ENCODE measurements around the gene TMEM69.

The TMEM69 gene

GRCh38 chr1:45677751-45678245, 10.2 kb upstream of the TMEM69 start:
- Histone ChIP-seq H3K9me3 (ENCODE audit: low read length) (no peaks in the 10 kb centered on the region), H2AFZ (ENCODE audit: low read length) (no peak overlapping the region), H3K27me3 (ENCODE audit: insufficient read depth, low read length) (no peaks in the 10 kb centered on the region), H4K20me1 (ENCODE audit: insufficient read depth, low read length) (no peaks in the 10 kb centered on the region), H3K4me3 (ENCODE audit: low read depth, low read length, poor library complexity, severe bottlenecking) (no peak overlapping the region), H3K27ac (ENCODE audit: low read depth, low read length, poor library complexity, severe bottlenecking) (no peak overlapping the region), H3K79me2 (ENCODE audit: insufficient read depth, low read length) (peaks cover 98% of the 10 kb centered on the region), H3K9me2 (ENCODE audit: low read depth, low read length) (no peaks in the 10 kb centered on the region), H3K4me1 (ENCODE audit: insufficient read depth, low read length, severe bottlenecking) (peaks cover 50% of the 10 kb centered on the region), H3K36me3 (ENCODE audit: insufficient read depth, low read length) (peaks cover 15% of the 10 kb centered on the region; the same call in 1 of the 2 replicates), H3K9ac (ENCODE audit: low read length) (no peak overlapping the region), H3F3A (ENCODE audit: insufficient read depth, low read length) (no peaks in the 10 kb centered on the region), H3K4me2 (ENCODE audit: low read length) (no peak overlapping the region)
- TF ChIP-seq, protein P1, sequence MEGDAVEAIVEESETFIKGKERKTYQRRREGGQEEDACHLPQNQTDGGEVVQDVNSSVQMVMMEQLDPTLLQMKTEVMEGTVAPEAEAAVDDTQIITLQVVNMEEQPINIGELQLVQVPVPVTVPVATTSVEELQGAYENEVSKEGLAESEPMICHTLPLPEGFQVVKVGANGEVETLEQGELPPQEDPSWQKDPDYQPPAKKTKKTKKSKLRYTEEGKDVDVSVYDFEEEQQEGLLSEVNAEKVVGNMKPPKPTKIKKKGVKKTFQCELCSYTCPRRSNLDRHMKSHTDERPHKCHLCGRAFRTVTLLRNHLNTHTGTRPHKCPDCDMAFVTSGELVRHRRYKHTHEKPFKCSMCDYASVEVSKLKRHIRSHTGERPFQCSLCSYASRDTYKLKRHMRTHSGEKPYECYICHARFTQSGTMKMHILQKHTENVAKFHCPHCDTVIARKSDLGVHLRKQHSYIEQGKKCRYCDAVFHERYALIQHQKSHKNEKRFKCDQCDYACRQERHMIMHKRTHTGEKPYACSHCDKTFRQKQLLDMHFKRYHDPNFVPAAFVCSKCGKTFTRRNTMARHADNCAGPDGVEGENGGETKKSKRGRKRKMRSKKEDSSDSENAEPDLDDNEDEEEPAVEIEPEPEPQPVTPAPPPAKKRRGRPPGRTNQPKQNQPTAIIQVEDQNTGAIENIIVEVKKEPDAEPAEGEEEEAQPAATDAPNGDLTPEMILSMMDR (IDR thresholded peaks at IDR 0.05; ENCODE audit: low read length) = no peak
- TF ChIP-seq EZH2 (IDR thresholded peaks at IDR 0.05; ENCODE audit: borderline replicate concordance, low read length) = no peak

- Histone ChIP-seq H3K4me1 (ENCODE audit: insufficient read depth, low read length, severe bottlenecking) (peaks cover 57% of the 10 kb centered on the region), H3K4me3 (ENCODE audit: low read depth, low read length, poor library complexity, severe bottlenecking) (no peak overlapping the region), H4K20me1 (ENCODE audit: insufficient read depth, low read length) (no peaks in the 10 kb centered on the region), H3K9ac (ENCODE audit: low read length) (no peak overlapping the region), H3K9me2 (ENCODE audit: low read depth, low read length) (no peaks in the 10 kb centered on the region), H3F3A (ENCODE audit: insufficient read depth, low read length) (no peaks in the 10 kb centered on the region), H3K79me2 (ENCODE audit: insufficient read depth, low read length) (peaks cover 98% of the 10 kb centered on the region), H3K9me3 (ENCODE audit: low read length) (no peaks in the 10 kb centered on the region), H3K27me3 (ENCODE audit: insufficient read depth, low read length) (no peaks in the 10 kb centered on the region), H3K36me3 (ENCODE audit: insufficient read depth, low read length) (peaks cover 14% of the 10 kb centered on the region; the same call in 1 of the 2 replicates), H3K27ac (ENCODE audit: low read depth, low read length, poor library complexity, severe bottlenecking) (no peak overlapping the region), H3K4me2 (ENCODE audit: low read length) (no peak overlapping the region), H2AFZ (ENCODE audit: low read length) (no peak overlapping the region)
- no peak for TF ChIP-seq EZH2 (IDR thresholded peaks at IDR 0.05; ENCODE audit: borderline replicate concordance, low read length)
- TF ChIP-seq, protein P1 (IDR thresholded peaks at IDR 0.05; ENCODE audit: low read length) = no peak
Observed at GRCh38 chr1:45678489-45678888, 9.5 kb upstream of the TMEM69 start.

DNA sequence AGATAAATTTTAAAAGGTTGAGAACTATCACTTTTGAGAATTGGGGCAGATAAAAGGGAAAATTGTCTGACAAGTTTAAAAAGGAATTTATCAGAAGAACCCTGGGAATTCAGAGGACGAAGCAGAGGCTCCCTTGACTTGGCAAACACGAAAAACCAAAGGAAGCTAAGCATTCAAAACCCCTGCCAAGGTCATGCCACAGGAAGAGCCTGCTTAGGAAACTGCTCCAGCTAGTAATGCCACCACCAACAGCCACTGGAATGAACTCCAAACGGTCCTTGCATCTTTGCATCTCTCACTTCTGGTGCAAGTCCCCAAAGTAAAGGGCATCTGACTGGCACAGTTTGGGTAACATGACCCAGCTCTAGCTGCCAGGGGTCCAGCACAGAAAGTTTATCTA, 8.9 kb upstream of the TMEM69 start:
- TF ChIP-seq EZH2 (IDR thresholded peaks at IDR 0.05; ENCODE audit: borderline replicate concordance, low read length) = no peak
- TF ChIP-seq, protein P1 (IDR thresholded peaks at IDR 0.05; ENCODE audit: low read length) = no peak
- H2AFZ ChIP-seq (ENCODE audit: low read length) = no peak overlapping the region
- no peaks in the 10 kb centered on the region for H4K20me1 ChIP-seq (ENCODE audit: insufficient read depth, low read length)

More for the DNA sequence above, 8.9 kb upstream of the TMEM69 start:
- no peaks in the 10 kb centered on the region for H3K9me3 ChIP-seq (ENCODE audit: low read length)
- no peak overlapping the region for H3K4me3 ChIP-seq (ENCODE audit: low read depth, low read length, poor library complexity, severe bottlenecking)
- H3K36me3 ChIP-seq (ENCODE audit: insufficient read depth, low read length) = peaks cover 10% of the 10 kb centered on the region; the same call in 1 of the 2 replicates
- no peak overlapping the region for H3K9ac ChIP-seq (ENCODE audit: low read length)
- no peaks in the 10 kb centered on the region for H3K27me3 ChIP-seq (ENCODE audit: insufficient read depth, low read length)
- H3K27ac ChIP-seq (ENCODE audit: low read depth, low read length, poor library complexity, severe bottlenecking) = no peak overlapping the region
- H3K4me2 ChIP-seq (ENCODE audit: low read length) = peak overlapping the region; percentile 23; the same call in 1 of the 2 replicates
- H3K4me1 ChIP-seq (ENCODE audit: insufficient read depth, low read length, severe bottlenecking) = peaks cover 63% of the 10 kb centered on the region
- peaks cover 98% of the 10 kb centered on the region for H3K79me2 ChIP-seq (ENCODE audit: insufficient read depth, low read length)
- no peaks in the 10 kb centered on the region for H3K9me2 ChIP-seq (ENCODE audit: low read depth, low read length)
- no peaks in the 10 kb centered on the region for H3F3A ChIP-seq (ENCODE audit: insufficient read depth, low read length)
